A204.1 (cell line): ENCODE results near the gene CDC42SE2.
"Not testable (repeated sequence)": the region's sequence is repeated elsewhere in the genome, so short reads cannot be mapped to it uniquely, and the experiment has no call there.

Experiments
- FAIRE-seq: peaks from 2 replicates; lab custom pipeline; 2012; peaks lifted over from hg19 to GRCh38; lab: Jason Lieb, UNC

CDC42SE2 gene

GRCh38 chr5:131250751-131251475 lies 12.9 kb upstream of the CDC42SE2 start:
- peak; percentile 84 for FAIRE-seq

DNA sequence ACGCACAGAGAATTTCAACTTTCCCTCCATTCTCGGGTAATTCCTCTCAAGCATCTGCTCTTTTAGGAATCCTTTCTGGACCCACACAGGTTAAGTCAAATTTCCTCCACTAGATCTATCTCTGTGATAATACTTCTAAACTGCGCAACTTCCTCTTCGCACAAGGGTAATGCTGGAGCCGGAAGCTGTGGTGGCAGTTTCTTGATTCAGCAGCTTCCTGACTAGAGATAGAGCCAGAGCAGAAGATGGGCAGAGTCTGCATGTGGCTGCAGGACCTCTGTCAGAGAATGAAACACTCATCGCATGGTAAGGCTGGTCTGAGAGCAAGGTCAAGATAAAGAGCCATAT lies 11.1 kb upstream of the CDC42SE2 start:
- no peak for FAIRE-seq

DNA sequence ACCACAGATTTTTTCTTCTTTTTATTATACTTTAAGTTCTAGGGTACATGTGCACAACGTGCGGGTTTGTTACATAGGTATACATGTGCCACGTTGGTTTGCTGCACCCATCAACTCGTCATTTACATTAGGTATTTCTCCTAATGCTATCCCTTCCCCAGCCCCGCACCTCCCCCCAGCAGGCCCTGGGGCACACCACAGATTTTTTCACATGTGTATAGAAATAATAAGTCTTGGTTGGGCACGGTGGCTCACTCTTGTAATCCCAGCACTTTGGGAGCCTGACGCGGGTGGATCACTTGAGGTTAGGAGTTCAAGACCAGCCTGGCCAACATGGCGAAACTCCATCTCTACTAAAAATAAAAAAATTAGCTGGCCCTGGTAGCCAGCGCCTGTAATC lies 9.8 kb upstream of the CDC42SE2 start:
- FAIRE-seq: not testable (repeated sequence)

DNA sequence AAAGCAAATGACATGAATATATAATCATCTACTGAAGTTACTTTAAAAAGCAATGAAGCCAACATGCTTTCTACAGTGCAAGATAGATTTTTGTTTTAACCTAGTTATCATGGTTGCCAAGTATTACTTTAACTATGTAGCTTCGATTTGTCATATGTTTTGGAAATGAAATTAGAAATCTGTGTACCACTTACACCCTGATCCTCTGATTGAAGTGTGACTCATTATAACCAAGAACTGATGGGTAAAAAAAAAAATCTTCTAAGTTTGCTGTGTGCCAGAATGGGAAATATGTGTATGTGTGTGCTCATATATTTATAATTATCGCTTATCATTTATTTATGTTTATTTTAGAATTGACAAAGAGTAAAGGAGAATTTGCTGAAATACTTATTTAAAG lies 9.1 kb upstream of the CDC42SE2 start:
- no peak for FAIRE-seq

DNA sequence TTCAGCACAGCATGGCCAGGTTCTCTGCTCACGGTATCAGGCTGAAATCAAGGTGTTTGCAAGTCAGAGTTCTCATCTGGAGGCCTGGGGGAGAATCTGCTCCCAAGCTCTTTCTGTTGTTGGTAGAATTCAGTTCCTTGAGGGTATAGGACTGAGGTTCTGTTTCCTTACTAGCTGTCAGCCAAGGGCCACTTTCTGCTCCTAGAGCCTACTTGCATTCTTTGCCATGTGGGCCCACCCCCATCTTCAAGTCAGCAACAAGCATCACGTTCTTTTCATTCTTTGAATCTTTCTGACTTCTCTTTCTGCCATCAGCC lies 7.4 kb upstream of the CDC42SE2 start:
- no peak for FAIRE-seq

DNA sequence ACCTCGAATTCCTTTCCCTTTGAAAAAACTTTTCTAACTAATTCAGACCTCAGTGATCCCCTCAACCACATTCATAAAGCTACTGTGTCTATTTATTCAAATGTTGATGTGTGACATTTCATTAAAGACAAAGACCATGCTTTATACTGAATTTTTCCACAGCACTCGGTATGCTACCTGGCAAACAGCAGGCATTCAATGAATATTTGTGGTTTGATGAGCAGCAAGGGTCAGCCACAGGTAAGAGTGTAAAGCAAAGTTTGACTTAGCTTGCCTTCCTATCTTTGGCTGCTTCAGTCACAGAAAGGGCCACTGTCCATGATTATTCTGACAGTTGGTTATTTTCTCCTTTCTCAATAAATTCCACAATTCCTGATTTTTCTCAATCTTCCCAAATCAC lies 5.1 kb upstream of the CDC42SE2 start:
- FAIRE-seq: no peak

DNA sequence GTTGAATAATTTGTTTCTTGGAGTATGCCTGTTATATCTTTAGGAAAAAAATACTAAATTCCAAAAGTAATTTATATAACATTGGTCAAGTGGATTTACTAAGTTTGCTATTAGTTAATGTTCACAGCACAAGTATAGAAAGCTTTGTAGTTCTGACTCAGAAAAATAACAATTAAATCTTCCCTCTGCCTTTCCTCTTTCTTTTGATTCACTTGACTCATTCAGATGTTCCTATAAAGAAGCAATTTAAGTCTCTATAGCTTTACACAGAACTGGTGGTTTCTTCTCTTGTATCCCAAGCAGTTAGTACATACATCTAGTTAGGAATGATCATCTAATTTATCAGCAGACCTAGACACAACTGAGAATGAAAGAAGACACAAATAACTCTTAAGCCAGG lies 4.5 kb upstream of the CDC42SE2 start:
- FAIRE-seq: no peak

DNA sequence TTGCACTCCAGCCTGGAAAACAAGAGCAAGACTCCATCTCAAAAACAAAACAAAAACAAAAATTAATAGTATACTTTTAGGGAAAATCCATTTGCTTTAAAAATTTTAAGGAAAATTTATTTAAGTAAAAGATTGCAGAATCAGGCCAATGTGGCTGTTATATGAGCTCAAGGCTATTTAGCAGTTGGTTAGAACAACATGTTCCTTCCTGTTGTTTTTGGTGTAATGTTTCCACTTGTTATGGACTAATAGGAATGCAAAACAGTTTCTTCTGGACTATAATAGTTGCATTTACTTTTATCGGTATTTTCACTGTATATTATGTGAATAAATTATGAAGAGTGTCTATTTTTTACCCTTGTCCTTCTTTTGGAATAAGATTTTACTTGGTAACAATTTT lies 3.0 kb upstream of the CDC42SE2 start:
- FAIRE-seq: no peak

- FAIRE-seq: no peak
These were observed 2.4 kb upstream of the CDC42SE2 start for GRCh38 chr5:131261483-131261882.

GRCh38 chr5:131262953-131263541 lies 806 bp upstream of the CDC42SE2 start:
- FAIRE-seq: no peak

DNA sequence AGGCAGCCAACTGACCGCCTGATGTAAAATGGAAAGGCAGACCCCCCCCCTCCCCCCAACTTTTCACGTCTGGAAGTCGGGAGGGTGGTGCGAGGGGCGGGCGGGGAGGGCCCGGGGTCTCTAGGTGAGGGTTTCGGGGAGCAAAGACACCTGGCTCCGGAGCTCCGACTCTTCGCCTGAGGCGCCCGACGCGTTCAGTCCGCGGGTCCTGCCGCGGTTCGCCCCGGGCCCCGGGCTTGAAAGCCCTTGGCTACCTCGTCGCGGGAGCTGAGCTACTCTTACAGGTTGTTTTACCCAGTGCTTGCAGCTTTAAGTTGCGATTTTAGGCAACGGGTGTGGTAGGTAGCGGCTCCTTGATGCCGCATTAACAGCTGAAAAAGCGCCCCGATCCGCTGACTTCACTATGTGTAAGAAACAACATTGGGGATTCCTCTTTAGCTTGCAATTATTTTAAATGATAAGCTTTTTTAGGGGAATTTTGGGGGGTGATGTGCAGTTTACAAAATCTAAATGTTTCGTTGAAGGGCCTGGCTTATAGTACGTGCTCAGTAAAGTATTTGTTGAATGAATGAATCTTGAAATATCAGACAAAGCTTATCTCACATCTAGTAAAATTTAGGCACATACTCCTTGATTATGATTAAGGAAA lies 722 bp downstream of the CDC42SE2 start:
- no peak for FAIRE-seq

GRCh38 chr5:131265311-131265803 lies 1.5 kb downstream of the CDC42SE2 start:
- peak; percentile 11 for FAIRE-seq

GRCh38 chr5:131266370-131267060 lies 2.7 kb downstream of the CDC42SE2 start:
- FAIRE-seq: no peak

GRCh38 chr5:131268758-131269370 lies 5.0 kb downstream of the CDC42SE2 start:
- no peak for FAIRE-seq

- FAIRE-seq: no peak
These were observed 7.0 kb downstream of the CDC42SE2 start for GRCh38 chr5:131270809-131271208.

DNA sequence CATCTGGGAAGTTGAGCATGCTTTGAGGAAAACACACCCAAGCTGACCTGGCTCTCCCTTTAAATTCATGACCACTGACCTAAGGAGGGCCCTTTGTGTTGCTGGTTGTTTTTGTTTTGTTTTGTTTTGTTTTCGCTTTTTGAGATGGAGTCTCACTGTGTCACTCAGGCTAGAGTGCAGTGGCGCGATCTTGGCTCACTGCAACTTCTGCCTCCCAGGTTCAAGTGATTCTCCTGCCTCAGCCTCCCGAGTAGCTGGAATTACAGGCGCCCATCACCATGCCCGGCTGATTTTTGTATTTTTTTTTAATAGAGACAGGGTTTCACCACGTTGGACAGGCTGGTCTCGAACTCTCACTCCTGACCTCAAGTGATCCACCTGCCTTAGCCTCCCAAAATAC lies 8.0 kb downstream of the CDC42SE2 start:
- not testable (repeated sequence) for FAIRE-seq

DNA sequence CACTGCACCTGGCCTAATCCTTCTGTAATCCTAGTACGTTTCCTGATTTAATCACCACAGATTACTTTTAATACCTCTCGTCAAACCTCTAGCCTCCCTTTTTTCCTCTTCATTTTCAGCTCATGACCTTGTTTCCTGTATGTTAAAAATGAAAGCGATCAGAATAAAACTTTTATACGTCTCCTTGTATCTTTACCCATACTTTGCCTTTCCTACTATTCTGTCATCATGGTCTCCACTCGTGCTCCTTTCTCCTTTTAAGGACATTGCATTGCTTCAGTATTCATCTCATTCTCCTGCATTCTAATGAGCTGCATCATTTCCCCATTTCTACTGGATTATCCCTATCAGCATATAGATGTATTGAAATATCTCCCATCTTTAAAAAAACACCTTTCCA lies 8.5 kb downstream of the CDC42SE2 start:
- FAIRE-seq: no peak

DNA sequence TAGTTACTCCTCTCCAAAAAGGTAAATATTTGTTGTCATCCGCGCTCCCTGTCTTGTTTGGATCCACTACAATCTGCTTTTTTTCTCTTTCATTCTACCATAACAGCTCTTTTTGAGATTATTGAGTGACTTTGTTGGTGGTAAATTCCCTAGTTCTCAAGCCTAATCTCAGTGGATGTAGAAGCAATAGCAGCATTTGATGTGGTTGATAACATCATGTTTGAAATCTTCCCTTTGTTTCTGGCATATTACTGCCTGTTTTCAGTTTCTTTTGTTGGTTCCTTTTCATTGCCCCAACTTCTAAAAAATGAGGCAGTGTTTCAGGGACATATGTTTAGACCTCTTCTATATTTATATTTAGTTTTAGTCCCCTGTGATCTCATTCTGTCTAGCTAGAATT lies 8.9 kb downstream of the CDC42SE2 start:
- FAIRE-seq: no peak

DNA sequence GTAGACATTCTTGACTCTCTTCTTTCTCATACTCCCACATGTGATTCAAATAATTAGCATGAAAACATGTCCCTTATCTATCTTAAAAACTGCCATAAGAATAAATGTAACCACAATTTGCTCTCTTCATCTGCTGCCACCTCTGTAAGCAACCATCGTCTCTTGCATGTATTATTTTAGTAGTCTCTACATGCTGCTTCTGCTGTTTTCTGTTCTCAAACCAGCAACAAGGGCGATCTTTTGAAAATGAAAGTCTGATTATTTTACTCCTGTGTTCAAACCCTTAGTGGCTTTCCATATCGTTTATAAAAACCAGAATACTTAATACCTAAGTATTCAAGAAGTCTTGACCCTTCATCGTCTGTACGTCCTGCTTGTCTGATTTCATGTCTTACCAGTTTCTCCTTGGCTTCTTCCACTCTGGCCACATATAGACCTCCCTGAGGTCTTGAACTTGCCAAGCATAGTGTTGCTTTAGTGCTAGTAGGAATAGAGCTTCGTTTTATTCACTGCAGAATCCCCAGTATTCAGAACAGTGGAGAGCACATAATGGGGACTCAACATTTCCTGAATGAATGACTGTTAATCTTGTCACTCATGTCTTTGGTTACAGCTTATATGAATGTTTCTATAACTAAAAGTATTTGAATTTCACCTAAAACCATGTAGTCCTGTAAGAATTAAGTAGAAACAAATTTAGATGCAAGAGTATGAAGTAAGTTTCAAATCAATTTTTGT lies 10.6 kb downstream of the CDC42SE2 start:
- FAIRE-seq: no peak

DNA sequence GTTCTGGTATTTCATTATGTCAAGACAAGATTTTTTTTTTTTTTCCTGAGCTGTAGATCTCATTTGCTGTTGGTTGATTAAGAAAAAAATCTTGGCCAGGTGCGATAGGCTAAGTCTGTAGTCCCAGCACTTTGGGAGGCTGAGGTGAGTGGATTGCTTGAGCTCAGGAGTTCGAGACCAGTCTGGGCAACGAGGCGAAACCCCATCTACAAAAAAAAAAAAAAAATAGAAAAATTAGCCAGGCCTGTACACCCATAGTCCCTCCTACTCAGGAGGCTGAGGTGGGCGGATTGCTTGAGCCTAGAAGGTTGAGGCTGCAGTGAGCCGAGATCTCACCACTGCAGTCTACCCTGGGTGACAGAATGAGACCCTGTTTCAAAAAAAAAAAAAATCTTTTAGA lies 12.2 kb downstream of the CDC42SE2 start:
- no peak for FAIRE-seq

- no peak for FAIRE-seq
These were observed 13.6 kb downstream of the CDC42SE2 start for GRCh38 chr5:131277447-131277846.
